DND-41 (cell line): ENCODE results near the gene TMEM63C.

Source experiments
- ATAC-seq: fragments of 200-7000 bp; cut with Tn5 transposase; 3 replicates; pipeline ENCODE4 v1.9.1; 2021; ENCODE audit warnings: low read depth; ENCODE audit not compliant: insufficient read depth
- DNase-seq: peaks from one replicate; pipeline ENCODE4 v3.0.0-alpha.2; 2020
- H2AFZ ChIP-seq: 2 replicates; pipeline ENCODE4 v1.6.0; 2012; ENCODE audit warnings: low read depth, low read length
- H3K27ac ChIP-seq: 2 replicates; pipeline ENCODE4 v1.5.1; 2012; ENCODE audit warnings: low read length, inconsistent platforms
- H3K27me3 ChIP-seq: fragments of 200-600 bp; sonication (generic); 2 replicates; pipeline ENCODE4 v1.6.0; 2012; ENCODE audit warnings: low read length, mild to moderate bottlenecking, inconsistent platforms; ENCODE audit not compliant: insufficient read depth, poor library complexity
- H3K36me3 ChIP-seq: 2 replicates; pipeline ENCODE4 v1.5.1; 2012; ENCODE audit warnings: low read length, inconsistent platforms; ENCODE audit not compliant: insufficient read depth
- H3K4me1 ChIP-seq: 2 replicates; pipeline ENCODE4 v1.5.1; 2012; ENCODE audit warnings: mild to moderate bottlenecking, low read length; ENCODE audit not compliant: insufficient read depth
- H3K4me2 ChIP-seq: 2 replicates; pipeline ENCODE4 v1.6.0; 2012; ENCODE audit warnings: mild to moderate bottlenecking, moderate library complexity, low read length, inconsistent platforms; ENCODE audit not compliant: insufficient read depth
- H3K4me3 ChIP-seq, 2 experiments: fragments of 200-600 bp in 1 of 2; shearing (Covaris generic) in 1 of 2; 2 replicates each; pipeline ENCODE4 v1.5.1; 2012 to 2016; ENCODE audit warnings: inconsistent platforms in 2 of 2, low read length in 2 of 2, mild to moderate bottlenecking in 2 of 2, low read depth in 1 of 2, moderate library complexity in 1 of 2
- H3K79me2 ChIP-seq: 2 replicates; pipeline ENCODE4 v1.6.0; 2012; ENCODE audit warnings: low read length, inconsistent platforms; ENCODE audit not compliant: insufficient read depth
- H3K9ac ChIP-seq: 2 replicates; pipeline ENCODE4 v1.6.0; 2012; ENCODE audit warnings: low read depth, mild to moderate bottlenecking, inconsistent platforms, low read length, moderate library complexity
- H3K9me3 ChIP-seq: 2 replicates; pipeline ENCODE4 v1.5.1; 2012; ENCODE audit warnings: low read length, moderate library complexity, mild to moderate bottlenecking, inconsistent platforms; ENCODE audit not compliant: insufficient read depth, severe bottlenecking
- H4K20me1 ChIP-seq: 2 replicates; pipeline ENCODE4 v1.6.0; 2012; ENCODE audit warnings: low read length; ENCODE audit not compliant: insufficient read depth
- EZH2 ChIP-seq: IDR thresholded peaks from 3 replicates; pipeline ENCODE4 v1.6.1; 2012; ENCODE audit warnings: borderline replicate concordance, low read depth, mild to moderate bottlenecking, moderate library complexity, low read length, inconsistent platforms; ENCODE audit not compliant: severe bottlenecking
- TF ChIP-seq, protein P1 (sequence below): IDR thresholded peaks from 2 replicates; pipeline ENCODE4 v1.5.1; 2012; ENCODE audit warnings: borderline replicate concordance, low read length, moderate library complexity, mild to moderate bottlenecking; ENCODE audit not compliant: poor library complexity, severe bottlenecking; ENCODE audit errors: extremely low read depth

The TMEM63C gene, protein sequence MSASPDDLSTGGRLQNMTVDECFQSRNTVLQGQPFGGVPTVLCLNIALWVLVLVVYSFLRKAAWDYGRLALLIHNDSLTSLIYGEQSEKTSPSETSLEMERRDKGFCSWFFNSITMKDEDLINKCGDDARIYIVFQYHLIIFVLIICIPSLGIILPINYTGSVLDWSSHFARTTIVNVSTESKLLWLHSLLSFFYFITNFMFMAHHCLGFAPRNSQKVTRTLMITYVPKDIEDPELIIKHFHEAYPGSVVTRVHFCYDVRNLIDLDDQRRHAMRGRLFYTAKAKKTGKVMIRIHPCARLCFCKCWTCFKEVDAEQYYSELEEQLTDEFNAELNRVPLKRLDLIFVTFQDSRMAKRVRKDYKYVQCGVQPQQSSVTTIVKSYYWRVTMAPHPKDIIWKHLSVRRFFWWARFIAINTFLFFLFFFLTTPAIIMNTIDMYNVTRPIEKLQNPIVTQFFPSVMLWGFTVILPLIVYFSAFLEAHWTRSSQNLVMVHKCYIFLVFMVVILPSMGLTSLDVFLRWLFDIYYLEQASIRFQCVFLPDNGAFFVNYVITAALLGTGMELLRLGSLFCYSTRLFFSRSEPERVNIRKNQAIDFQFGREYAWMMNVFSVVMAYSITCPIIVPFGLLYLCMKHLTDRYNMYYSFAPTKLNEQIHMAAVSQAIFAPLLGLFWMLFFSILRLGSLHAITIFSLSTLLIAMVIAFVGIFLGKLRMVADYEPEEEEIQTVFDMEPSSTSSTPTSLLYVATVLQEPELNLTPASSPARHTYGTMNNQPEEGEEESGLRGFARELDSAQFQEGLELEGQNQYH

DNA sequence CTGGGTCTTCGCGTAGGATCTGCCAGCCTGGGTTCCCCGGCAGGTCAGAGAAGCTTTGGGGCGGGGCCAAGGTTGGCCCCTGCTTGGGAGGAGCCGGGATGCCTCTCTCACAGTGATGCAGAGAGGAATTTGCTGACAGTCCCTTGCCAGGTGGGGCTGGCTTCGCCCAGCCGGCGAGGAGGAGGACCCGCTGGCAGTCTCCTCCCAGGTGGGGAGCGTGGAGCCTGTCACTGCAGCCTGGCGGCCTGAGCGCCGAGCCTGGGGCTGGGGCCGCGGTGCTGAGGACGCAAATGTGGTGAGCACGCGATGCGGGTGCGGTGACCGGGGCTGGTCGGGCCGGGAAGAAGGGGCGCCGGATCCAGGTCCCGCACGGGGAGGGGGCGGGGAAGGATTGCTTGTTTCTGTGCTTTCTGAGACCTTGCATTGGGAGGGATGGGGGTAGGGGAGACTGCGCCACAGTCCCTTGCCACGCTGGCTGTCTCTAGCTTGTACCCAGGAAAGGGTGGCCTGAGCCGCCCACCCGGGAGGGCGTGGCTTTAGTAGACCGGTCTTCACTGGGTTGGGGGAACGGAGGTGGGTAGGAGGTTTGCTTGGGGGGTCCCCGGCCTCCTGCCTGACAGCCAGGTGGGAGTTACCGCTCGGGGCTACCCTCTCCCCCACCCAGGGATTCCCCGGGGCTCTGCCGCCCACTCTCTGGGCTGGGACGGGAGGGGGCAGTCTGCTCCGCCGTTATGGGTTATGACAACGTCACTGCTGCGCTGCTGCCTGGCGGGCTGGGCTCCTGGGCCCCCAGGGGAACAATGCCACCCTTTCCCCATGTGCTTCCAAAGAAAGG lies at the start of gene TMEM63C:
Gene TMEM63C, plus strand, starts transcription at position 196 of the 835 bp plus-strand sequence. CDS start 37,016 bp downstream, outside the sequence.
- peak; percentile 48; the same call in 2 of the 3 replicates for ATAC-seq
- no peaks in the 10 kb centered on the region for H3K27me3 ChIP-seq
- no peak within 1 kb of the TSS for H3K9ac ChIP-seq
- no peaks in the 10 kb centered on the region for H4K20me1 ChIP-seq
- H3K27ac ChIP-seq, result no peak within 1 kb of the TSS
- DNase-seq, result peak; percentile 25
- H3K4me2 ChIP-seq, result no peak within 1 kb of the TSS
- H3K79me2 ChIP-seq, result no peaks in the 10 kb centered on the region
- no peaks in the 10 kb centered on the region for H3K9me3 ChIP-seq
- no peak within 1 kb of the TSS for H3K4me3 ChIP-seq
- TF ChIP-seq EZH2, result no peak
- TF ChIP-seq, protein P1, sequence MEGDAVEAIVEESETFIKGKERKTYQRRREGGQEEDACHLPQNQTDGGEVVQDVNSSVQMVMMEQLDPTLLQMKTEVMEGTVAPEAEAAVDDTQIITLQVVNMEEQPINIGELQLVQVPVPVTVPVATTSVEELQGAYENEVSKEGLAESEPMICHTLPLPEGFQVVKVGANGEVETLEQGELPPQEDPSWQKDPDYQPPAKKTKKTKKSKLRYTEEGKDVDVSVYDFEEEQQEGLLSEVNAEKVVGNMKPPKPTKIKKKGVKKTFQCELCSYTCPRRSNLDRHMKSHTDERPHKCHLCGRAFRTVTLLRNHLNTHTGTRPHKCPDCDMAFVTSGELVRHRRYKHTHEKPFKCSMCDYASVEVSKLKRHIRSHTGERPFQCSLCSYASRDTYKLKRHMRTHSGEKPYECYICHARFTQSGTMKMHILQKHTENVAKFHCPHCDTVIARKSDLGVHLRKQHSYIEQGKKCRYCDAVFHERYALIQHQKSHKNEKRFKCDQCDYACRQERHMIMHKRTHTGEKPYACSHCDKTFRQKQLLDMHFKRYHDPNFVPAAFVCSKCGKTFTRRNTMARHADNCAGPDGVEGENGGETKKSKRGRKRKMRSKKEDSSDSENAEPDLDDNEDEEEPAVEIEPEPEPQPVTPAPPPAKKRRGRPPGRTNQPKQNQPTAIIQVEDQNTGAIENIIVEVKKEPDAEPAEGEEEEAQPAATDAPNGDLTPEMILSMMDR, result no peak
- H3K4me1 ChIP-seq, result no peaks in the 10 kb centered on the region
- no peaks in the 10 kb centered on the region for H3K36me3 ChIP-seq
- no peak within 1 kb of the TSS for H2AFZ ChIP-seq

DNA sequence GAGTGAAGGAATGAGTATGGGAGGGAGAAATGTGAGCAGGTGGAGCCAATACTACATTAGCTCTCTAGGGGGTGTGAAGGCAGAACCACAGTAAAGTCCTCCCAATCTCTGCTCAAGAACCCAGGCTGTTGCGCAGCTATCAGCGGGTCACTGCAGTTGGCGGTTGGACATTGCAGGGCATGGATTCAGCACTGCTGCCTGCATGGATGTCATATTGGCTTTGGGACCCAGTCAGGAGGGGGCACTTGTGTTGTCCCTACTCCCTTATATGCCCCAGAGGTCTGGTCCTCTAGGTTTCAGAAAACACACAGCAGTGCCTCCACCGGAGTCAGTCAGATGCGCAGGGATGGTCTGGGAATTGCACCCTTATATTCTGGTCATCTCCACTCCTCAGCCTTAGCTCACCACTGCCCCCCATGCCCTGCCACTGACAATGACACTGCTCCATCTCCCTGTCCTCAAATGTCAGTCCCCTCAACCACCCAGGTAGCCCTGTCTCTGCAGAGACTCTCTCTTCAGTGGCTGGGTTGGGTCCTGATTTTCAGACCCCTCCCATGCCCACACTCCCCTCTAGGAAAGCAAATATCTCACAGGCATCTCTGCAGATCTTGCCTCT lies 49.6 kb upstream of the TMEM63C start:
- TF ChIP-seq, protein P1, result no peak
- TF ChIP-seq EZH2, result no peak
- Histone ChIP-seq H3K4me1 (no peaks in the 10 kb centered on the region), H2AFZ (no peak overlapping the region), H3K9ac (no peak overlapping the region), H3K4me2 (no peak overlapping the region), H3K27me3 (no peaks in the 10 kb centered on the region), H3K9me3 (no peaks in the 10 kb centered on the region), H3K36me3 (no peaks in the 10 kb centered on the region), H3K79me2 (no peaks in the 10 kb centered on the region), H3K27ac (no peak overlapping the region), H3K4me3 (no peak overlapping the region), H4K20me1 (peaks cover 17% of the 10 kb centered on the region)
- DNase-seq, result no peak
- no peak for ATAC-seq

DNA sequence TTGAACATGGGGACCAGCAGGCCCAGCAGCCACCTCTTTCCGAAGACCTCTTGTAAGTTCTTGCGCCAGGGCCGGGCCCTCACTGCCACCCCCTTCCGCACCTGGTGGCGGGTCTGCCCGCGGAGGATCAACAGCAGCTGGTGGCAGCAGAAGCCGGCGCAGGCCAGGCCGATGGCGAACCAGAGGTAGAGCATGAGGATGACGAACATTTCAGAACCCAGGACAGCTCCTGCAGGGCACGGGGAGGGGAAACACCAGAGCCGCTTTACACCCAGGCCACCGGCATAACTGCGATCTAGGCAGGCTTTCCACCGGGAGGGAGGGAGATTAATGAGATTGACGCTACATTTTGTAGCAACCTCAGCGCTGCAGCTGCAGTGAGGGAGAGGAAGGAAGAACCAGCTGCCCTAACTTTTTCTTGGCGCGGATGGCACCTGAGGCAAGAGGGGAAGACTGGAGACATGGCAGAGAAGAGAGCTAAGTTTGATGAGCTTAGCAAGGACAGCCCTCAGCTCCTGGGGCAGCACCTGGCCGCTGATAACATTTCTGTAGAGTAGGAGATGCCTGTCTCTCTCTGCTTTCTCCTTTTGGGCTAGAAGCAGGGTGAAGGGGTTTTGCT lies 47.8 kb upstream of the TMEM63C start:
- Histone ChIP-seq H4K20me1 (peaks cover 17% of the 10 kb centered on the region), H3K27ac (no peak overlapping the region), H3K36me3 (no peaks in the 10 kb centered on the region), H3K4me1 (no peaks in the 10 kb centered on the region), H3K9me3 (no peaks in the 10 kb centered on the region), H3K4me2 (no peak overlapping the region), H3K4me3 (no peak overlapping the region), H3K79me2 (no peaks in the 10 kb centered on the region), H3K27me3 (no peaks in the 10 kb centered on the region), H3K9ac (no peak overlapping the region), H2AFZ (no peak overlapping the region)
- TF ChIP-seq, protein P1, result no peak
- no peak for TF ChIP-seq EZH2
- peak; percentile 100 for ATAC-seq
- DNase-seq, result peak; percentile 85
